AG04449 (cell line): ENCODE measurements around the gene MYO1E.
A peak's percentile ranks its signal among the peaks of the same experiment; 100 is the strongest.

Experiments used
- CTCF ChIA-PET: fragments of 350-600 bp; formaldehyde crosslinking; extraction: SDS; loops from one replicate; lab custom pipeline; 2021; ENCODE audit warnings: antibody characterized with exemption; lab: Yijun Ruan, JAX
- POLR2A ChIA-PET: fragments of 400-600, 350-600 bp; formaldehyde crosslinking; extraction: SDS; loops from one replicate; lab custom pipeline; 2020; ENCODE audit warnings: antibody characterized with exemption, inconsistent platforms; lab: Yijun Ruan, JAX
- DNase-seq: peaks from one replicate; pipeline ENCODE4 v3.0.0-alpha.2; 2010; ENCODE audit warnings: low read depth, low spot score
- H3K4me3 ChIP-seq: 2 replicates; pipeline ENCODE4 v1.5.1; 2011; ENCODE audit warnings: low read depth, mild to moderate bottlenecking, control low read depth, low read length
- TF ChIP-seq, protein P1 (sequence below): IDR thresholded peaks from one replicate; pipeline ENCODE4 v1.5.1; 2011; ENCODE audit warnings: mild to moderate bottlenecking, moderate library complexity, low read length, control low read depth, inconsistent platforms; ENCODE audit not compliant: insufficient read depth; ENCODE audit errors: missing control alignments

Gene MYO1E

GRCh38 chr15:59223736-59224135 lies 148.9 kb downstream of the MYO1E start:
- no peak for DNase-seq
- CTCF ChIA-PET, result interaction anchor here (2.1 kb wide), 1 partner anchor 23 kb away, joined by 10 read pairs; no protein-coding TSS in a partner anchor
- POLR2A ChIA-PET, result no interaction called here
- no peak overlapping the region for H3K4me3 ChIP-seq
- TF ChIP-seq, protein P1, sequence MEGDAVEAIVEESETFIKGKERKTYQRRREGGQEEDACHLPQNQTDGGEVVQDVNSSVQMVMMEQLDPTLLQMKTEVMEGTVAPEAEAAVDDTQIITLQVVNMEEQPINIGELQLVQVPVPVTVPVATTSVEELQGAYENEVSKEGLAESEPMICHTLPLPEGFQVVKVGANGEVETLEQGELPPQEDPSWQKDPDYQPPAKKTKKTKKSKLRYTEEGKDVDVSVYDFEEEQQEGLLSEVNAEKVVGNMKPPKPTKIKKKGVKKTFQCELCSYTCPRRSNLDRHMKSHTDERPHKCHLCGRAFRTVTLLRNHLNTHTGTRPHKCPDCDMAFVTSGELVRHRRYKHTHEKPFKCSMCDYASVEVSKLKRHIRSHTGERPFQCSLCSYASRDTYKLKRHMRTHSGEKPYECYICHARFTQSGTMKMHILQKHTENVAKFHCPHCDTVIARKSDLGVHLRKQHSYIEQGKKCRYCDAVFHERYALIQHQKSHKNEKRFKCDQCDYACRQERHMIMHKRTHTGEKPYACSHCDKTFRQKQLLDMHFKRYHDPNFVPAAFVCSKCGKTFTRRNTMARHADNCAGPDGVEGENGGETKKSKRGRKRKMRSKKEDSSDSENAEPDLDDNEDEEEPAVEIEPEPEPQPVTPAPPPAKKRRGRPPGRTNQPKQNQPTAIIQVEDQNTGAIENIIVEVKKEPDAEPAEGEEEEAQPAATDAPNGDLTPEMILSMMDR, result no peak

DNA sequence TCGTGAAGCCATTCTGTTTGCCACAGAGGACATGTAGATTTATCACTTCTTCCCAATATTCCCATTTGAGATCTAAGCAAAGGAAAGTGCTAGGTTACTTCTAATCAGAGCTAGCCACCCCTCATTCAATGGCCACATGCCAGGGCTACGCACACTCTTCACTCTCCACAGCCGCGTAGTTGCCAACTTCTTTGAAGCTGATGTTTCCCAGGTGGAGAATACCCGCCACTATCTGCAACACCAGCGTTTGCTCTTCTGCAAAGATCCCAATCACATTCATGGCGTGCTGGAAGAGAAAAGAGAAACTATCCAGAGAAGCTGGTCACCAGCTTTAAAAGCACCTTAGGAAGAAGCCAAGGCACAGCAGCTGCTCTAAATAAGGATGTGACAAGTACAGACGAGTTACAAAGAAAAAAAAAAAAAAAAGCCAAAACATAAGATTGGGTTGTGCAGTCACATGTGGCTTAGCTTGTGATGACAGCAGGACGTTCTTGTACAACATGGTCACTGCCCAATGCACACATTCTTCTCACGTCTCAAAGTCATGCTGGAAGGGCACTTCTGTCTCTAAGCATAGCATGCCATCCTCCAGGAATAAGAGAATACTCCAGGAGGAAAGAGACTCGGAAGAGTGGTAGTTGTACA lies 149.6 kb downstream of the MYO1E start:
- TF ChIP-seq, protein P1, result no peak
- H3K4me3 ChIP-seq, result no peak overlapping the region
- CTCF ChIA-PET, result interaction anchor here (1.2 kb wide), 1 partner anchor 24 kb away, joined by 4 read pairs; no protein-coding TSS in a partner anchor
- POLR2A ChIA-PET, result interaction anchor here (0.5 kb wide), 1 partner anchor 100 kb away, joined by 5 read pairs; no protein-coding TSS in a partner anchor
- no peak for DNase-seq

DNA sequence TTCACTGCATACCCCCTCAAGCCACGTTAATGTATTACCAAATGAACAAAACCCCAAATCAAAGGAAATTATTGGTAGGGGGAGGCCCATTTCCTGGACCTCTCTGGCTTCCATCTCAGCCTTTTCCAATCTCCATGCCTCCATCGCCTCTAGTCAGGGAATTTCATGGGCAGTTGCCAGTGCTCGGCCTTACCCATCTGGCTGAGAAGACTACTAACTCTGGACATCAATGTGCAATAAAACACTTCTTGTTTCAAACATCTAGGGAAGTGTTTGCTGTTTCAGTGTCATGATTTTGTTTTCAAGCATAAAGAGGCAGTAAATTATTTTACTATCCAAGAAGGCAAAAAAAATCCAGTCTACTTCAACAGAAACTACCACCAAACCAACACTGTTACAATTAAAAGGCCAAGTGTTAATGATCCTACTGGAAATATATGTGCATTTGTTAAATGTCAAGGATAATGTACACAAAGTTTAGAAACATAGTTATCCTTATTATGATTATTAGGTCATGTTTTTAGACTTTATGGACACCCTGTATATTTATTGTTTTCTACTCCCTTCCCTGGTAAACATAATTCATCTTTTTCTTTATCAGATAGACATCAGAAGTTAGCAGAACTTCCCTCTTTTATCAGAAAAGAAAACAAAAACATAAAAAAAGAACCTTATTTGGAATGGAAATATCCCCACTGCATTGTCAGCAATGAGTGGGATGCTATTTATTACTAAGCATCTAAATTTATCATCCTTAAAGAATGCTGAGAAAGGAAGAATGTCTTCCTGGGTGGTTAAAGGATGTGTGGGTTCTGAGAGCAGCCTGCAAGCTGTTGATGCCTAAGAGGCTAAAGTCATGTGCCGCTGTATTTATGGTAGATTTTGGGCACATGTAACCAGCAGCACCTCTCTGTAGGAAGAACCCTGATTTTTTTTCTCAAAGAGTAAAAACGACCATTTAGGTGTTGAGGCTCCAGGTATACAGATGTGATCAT lies 150.9 kb downstream of the MYO1E start:
- TF ChIP-seq, protein P1, result no peak
- POLR2A ChIA-PET, result interaction anchor here (0.7 to 0.8 kb wide), 2 partner anchors 10 to 30 kb away, joined by 3 read pairs; no protein-coding TSS in a partner anchor
- CTCF ChIA-PET, result interaction anchor here (1.2 kb wide), 1 partner anchor 25 kb away, joined by 4 read pairs; no protein-coding TSS in a partner anchor
- H3K4me3 ChIP-seq, result no peak overlapping the region
- peak; percentile 70 for DNase-seq

GRCh38 chr15:59218710-59219109 lies 154.0 kb downstream of the MYO1E start:
- TF ChIP-seq, protein P1, result no peak
- ChIA-PET CTCF (interaction anchor here (0.9 kb wide), 1 partner anchor 15 kb away, joined by 3 read pairs; no protein-coding TSS in a partner anchor), POLR2A (no interaction called here)
- H3K4me3 ChIP-seq, result no peak overlapping the region
- no peak for DNase-seq

GRCh38 chr15:59217876-59218498 lies 154.7 kb downstream of the MYO1E start:
- ChIA-PET POLR2A (no interaction called here), CTCF (interaction anchor here (0.9 to 1.2 kb wide), 3 partner anchors 14 to 261 kb away, joined by 3 to 5 read pairs (median 3); no protein-coding TSS in a partner anchor)
- H3K4me3 ChIP-seq, result no peak overlapping the region
- DNase-seq, result no peak
- TF ChIP-seq, protein P1, result no peak
